ENCODE results near the gene STK10. TPM values are rescaled to one million over a fixed set of nuclear protein-coding genes. Genes with fewer than 3 reads are reported as not detected.

STK10 gene
- polyA plus RNA-seq, 1 experiment: 14.3 TPM

- no peak for TF ChIP-seq CTCF (IDR thresholded peaks at IDR 0.05; ENCODE audit: insufficient read depth, low read depth, low read length)
- no peak for DNase-seq (ENCODE audit: low read depth)
- POLR2A ChIA-PET: no interaction called here
- no peaks in the 10 kb centered on the region for H3K27me3 ChIP-seq (ENCODE audit: control insufficient read depth, insufficient read depth, low read length)
- CTCF ChIA-PET: no interaction called here
- peaks cover 4% of the 10 kb centered on the region for H3K36me3 ChIP-seq (ENCODE audit: control insufficient read depth, insufficient read depth, low read length)
- no peak overlapping the region for H3K4me3 ChIP-seq (ENCODE audit: low read depth, low read length)
These were observed 21.8 kb downstream of the STK10 start for GRCh38 chr5:172166030-172166826.

- no peak for TF ChIP-seq CTCF (IDR thresholded peaks at IDR 0.05; ENCODE audit: insufficient read depth, low read depth, low read length)
- Histone ChIP-seq H3K27me3 (ENCODE audit: control insufficient read depth, insufficient read depth, low read length) (no peaks in the 10 kb centered on the region), H3K36me3 (ENCODE audit: control insufficient read depth, insufficient read depth, low read length) (peaks cover 4% of the 10 kb centered on the region), H3K4me3 (ENCODE audit: low read depth, low read length) (no peak overlapping the region)
- DNase-seq (ENCODE audit: low read depth): no peak
- ChIA-PET CTCF (no interaction called here), POLR2A (no interaction called here)
These were observed 22.6 kb downstream of the STK10 start for GRCh38 chr5:172165465-172165864.

GRCh38 chr5:172164769-172165212 is 23.2 kb downstream of the STK10 start:
- Histone ChIP-seq H3K27me3 (ENCODE audit: control insufficient read depth, insufficient read depth, low read length) (no peaks in the 10 kb centered on the region), H3K4me3 (ENCODE audit: low read depth, low read length) (no peak overlapping the region), H3K36me3 (ENCODE audit: control insufficient read depth, insufficient read depth, low read length) (peaks cover 4% of the 10 kb centered on the region; the same call in 1 of the 2 replicates)
- ChIA-PET CTCF (no interaction called here), POLR2A (interaction anchor here (0.6 kb wide), 1 partner anchor 901 kb away, joined by 3 read pairs; no protein-coding TSS in a partner anchor)
- no peak for DNase-seq (ENCODE audit: low read depth)
- no peak for TF ChIP-seq CTCF (IDR thresholded peaks at IDR 0.05; ENCODE audit: insufficient read depth, low read depth, low read length)

GRCh38 chr5:172163346-172163745 is 24.7 kb downstream of the STK10 start:
- no peak for DNase-seq (ENCODE audit: low read depth)
- POLR2A ChIA-PET: interaction anchor here (0.6 kb wide), 1 partner anchor 15 kb away, joined by 5 read pairs; no protein-coding TSS in a partner anchor
- CTCF ChIA-PET: interaction anchor here (0.6 to 2.2 kb wide), 6 partner anchors 9 to 56 kb away, joined by 3 to 8 read pairs (median 3); partner anchors contain the start of gene STK10

More at GRCh38 chr5:172163346-172163745, 24.7 kb downstream of the STK10 start:
- Histone ChIP-seq H3K27me3 (ENCODE audit: control insufficient read depth, insufficient read depth, low read length) (no peaks in the 10 kb centered on the region), H3K4me3 (ENCODE audit: low read depth, low read length) (no peak overlapping the region), H3K36me3 (ENCODE audit: control insufficient read depth, insufficient read depth, low read length) (no peaks in the 10 kb centered on the region; the same call in 1 of the 2 replicates)
- TF ChIP-seq CTCF (IDR thresholded peaks at IDR 0.05; ENCODE audit: insufficient read depth, low read depth, low read length): no peak

Measured in BJ (cell line).